ENCODE measurements around the gene HMGCS1. TPM values are rescaled to one million over a fixed set of nuclear protein-coding genes. Genes with fewer than 3 reads are reported as not detected.

The HMGCS1 gene
- total and polyA plus RNA-seq, 2 of the 4 experiments (the other 2 are of a cell fraction) = 27.5 to 30.6 TPM

DNA sequence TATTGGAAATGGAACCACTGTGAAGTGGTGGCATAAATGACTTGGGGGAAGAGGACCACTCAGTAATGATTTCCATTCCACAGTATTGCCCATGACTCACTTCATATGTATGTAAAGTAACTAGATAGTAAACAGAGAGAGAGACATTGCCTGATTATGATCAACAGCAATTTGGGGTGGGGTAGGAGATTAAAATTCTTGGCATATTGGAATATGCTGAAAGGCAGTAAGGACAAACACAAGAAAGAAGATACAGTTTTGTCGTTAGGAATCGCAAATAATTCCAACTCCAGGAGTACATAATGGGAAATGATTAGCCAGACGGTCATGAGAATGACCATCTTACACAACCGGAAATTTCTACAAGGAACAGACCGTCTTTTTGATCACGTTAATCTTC is 1.5 kb upstream of the HMGCS1 start:
- H3K4me2 ChIP-seq (ENCODE audit: low read depth, low read length) = no peak overlapping the region
- no peaks in the 10 kb centered on the region for H3K9me3 ChIP-seq (ENCODE audit: control insufficient read depth, insufficient read depth, low read length)
- no peak overlapping the region for H3K4ac ChIP-seq (ENCODE audit: low read depth, low read length)
- H3K36me3 ChIP-seq (ENCODE audit: control insufficient read depth, insufficient read depth, low read length) = no peaks in the 10 kb centered on the region
- peaks cover 5% of the 10 kb centered on the region for H3K9me1 ChIP-seq (ENCODE audit: insufficient read depth, low read length)
- H3K27ac ChIP-seq (ENCODE audit: insufficient read depth, low read length) = no peak overlapping the region
- no peak overlapping the region for H2AFZ ChIP-seq (replicated peaks; ENCODE audit: low read length, poor library complexity)
- CTCF ChIA-PET = no interaction called here
- intact Hi-C loops (cut with micrococcal nuclease) = loop anchor here (5.0 kb wide), 2 partner anchors 168 to 322 kb away; partner anchors contain the start of gene TMEM267
- no peak overlapping the region for H2BK20ac ChIP-seq (ENCODE audit: low read depth, low read length)
- H2BK15ac ChIP-seq (ENCODE audit: low read depth, low read length) = no peak overlapping the region
- ATAC-seq (ENCODE audit: low read depth) (no peak), DNase-seq (no peak)
- no peaks in the 10 kb centered on the region; the same call in 1 of the 2 replicates for H4K20me1 ChIP-seq (ENCODE audit: insufficient read depth, low read length)
- dilution Hi-C loops (cut with HindIII; ENCODE audit: low sequenced_read_pairs, unreplicated experiment) = no loop called here
- no peak overlapping the region for H3K14ac ChIP-seq (replicated peaks; ENCODE audit: low read depth, low read length)
- H3K4me3 ChIP-seq (ENCODE audit: insufficient read depth, low read depth, low read length) = no peak overlapping the region
- in situ Hi-C loops (cut with MboI; ENCODE audit: low sequenced_read_pairs) = loop anchor here (25.0 kb wide), 1 partner anchor 202 kb away; the partner anchor contains the start of gene ZNF131
- H2AK5ac ChIP-seq (ENCODE audit: low read depth, low read length) = no peak overlapping the region
- H2BK120ac ChIP-seq (ENCODE audit: low read depth, low read length) = no peak overlapping the region
- POLR2A ChIA-PET (ENCODE audit: unreplicated experiment) = no interaction called here
- H2BK5ac ChIP-seq (ENCODE audit: low read depth, low read length, poor library complexity, severe bottlenecking) = no peak overlapping the region
- no peak overlapping the region for H3K9ac ChIP-seq (ENCODE audit: low read depth, low read length)
- no peak overlapping the region for H3K23ac ChIP-seq (ENCODE audit: low read depth, low read length)
- H3K18ac ChIP-seq (ENCODE audit: low read depth, low read length) = no peak overlapping the region
- 90% methylated on average over 2 of the region's 6 CpGs; no CpG with 5 or more reads in 1 of the 2 experiments for WGBS, 2 experiments (ENCODE audit: extremely low coverage in 2 of 2, insufficient read length in 1 of 2)
- no peak overlapping the region for H2AK9ac ChIP-seq (replicated peaks; ENCODE audit: low read depth, low read length, poor library complexity)
- H4K91ac ChIP-seq (ENCODE audit: insufficient read depth, low read depth, low read length) = no peak overlapping the region
- H3K27me3 ChIP-seq (ENCODE audit: control insufficient read depth, insufficient read depth, low read length) = no peaks in the 10 kb centered on the region
- H4K5ac ChIP-seq (ENCODE audit: low read depth, low read length) = no peak overlapping the region
- no peak overlapping the region for H3K56ac ChIP-seq (ENCODE audit: extremely low read depth, insufficient read depth, low read length)
- no TSS peak for BruUV-seq (replicated peaks)
- no peak for TF ChIP-seq NFE2L2 (IDR thresholded peaks at IDR 0.05; ENCODE audit: low read depth, low read length)
- peaks cover 9 to 20% of the 10 kb centered on the region in 2 experiments for H3K79me1 ChIP-seq (ENCODE audit: low read depth in 1 of 2, low read length in 2 of 2)
- H4K8ac ChIP-seq (ENCODE audit: low read depth in 2 of 2, low read length in 2 of 2) = no peak overlapping the region
- H3K4me1 ChIP-seq (ENCODE audit: control insufficient read depth, insufficient read depth, low read length) = peaks cover 2% of the 10 kb centered on the region; the same call in 1 of the 2 replicates
